ENCODE data around the gene TRAF3. TPM values are rescaled to one million over a fixed set of nuclear protein-coding genes. Genes with fewer than 3 reads are reported as not detected.

The TRAF3 gene
- total RNA-seq, 1 experiment from 2014 or later, result 11.2 TPM

DNA sequence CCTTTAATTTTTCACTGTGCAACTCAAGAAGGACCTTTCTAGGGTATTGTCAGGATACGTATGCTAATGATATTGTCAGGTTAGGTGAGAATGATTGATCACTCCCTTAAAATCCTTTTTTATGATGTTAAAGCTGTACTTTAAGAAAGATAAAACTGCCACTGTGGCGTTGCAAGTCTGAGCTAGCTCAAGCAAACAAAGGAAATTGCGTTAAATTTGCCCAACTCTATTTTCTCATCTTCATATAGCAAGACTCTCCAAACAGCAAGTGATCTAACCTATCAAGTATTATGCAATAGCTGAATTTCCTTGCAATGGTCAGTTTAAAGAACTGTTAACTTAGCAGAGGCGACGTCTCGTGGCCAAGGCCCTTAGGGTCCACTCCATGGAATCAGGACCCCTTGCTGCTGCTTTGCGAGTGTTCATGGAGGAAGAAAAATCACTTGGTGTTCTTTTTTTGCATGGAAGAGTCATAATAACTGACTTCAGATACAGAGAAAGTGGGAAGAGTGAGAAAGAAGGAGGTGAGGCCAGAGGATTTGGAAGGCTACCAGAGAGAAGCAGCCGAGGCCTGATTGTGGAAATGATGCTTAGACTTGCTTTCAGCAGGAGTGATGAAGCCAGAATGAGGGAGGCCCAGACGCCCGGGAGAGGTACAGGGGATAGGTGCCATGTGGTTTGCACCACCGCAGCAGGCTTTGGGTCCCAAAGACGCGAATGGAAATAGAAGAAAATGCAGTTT is 2.5 kb downstream of the TRAF3 start (continued):
- TF ChIP-seq, protein P1, sequence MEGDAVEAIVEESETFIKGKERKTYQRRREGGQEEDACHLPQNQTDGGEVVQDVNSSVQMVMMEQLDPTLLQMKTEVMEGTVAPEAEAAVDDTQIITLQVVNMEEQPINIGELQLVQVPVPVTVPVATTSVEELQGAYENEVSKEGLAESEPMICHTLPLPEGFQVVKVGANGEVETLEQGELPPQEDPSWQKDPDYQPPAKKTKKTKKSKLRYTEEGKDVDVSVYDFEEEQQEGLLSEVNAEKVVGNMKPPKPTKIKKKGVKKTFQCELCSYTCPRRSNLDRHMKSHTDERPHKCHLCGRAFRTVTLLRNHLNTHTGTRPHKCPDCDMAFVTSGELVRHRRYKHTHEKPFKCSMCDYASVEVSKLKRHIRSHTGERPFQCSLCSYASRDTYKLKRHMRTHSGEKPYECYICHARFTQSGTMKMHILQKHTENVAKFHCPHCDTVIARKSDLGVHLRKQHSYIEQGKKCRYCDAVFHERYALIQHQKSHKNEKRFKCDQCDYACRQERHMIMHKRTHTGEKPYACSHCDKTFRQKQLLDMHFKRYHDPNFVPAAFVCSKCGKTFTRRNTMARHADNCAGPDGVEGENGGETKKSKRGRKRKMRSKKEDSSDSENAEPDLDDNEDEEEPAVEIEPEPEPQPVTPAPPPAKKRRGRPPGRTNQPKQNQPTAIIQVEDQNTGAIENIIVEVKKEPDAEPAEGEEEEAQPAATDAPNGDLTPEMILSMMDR (IDR thresholded peaks at IDR 0.05), result no peak
- TF ChIP-seq, protein P2, sequence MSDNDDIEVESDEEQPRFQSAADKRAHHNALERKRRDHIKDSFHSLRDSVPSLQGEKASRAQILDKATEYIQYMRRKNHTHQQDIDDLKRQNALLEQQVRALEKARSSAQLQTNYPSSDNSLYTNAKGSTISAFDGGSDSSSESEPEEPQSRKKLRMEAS (CRISPR knock-in tag; IDR thresholded peaks at IDR 0.05), result no peak
- no peak for TF ChIP-seq NFATC4 (CRISPR knock-in tag; IDR thresholded peaks at IDR 0.05)
- no peak for TF ChIP-seq ZNF138 (CRISPR knock-in tag; conservative IDR thresholded peaks at IDR 0.05)
- TF ChIP-seq, protein P3, sequence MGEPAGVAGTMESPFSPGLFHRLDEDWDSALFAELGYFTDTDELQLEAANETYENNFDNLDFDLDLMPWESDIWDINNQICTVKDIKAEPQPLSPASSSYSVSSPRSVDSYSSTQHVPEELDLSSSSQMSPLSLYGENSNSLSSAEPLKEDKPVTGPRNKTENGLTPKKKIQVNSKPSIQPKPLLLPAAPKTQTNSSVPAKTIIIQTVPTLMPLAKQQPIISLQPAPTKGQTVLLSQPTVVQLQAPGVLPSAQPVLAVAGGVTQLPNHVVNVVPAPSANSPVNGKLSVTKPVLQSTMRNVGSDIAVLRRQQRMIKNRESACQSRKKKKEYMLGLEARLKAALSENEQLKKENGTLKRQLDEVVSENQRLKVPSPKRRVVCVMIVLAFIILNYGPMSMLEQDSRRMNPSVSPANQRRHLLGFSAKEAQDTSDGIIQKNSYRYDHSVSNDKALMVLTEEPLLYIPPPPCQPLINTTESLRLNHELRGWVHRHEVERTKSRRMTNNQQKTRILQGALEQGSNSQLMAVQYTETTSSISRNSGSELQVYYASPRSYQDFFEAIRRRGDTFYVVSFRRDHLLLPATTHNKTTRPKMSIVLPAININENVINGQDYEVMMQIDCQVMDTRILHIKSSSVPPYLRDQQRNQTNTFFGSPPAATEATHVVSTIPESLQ (CRISPR knock-in tag; IDR thresholded peaks at IDR 0.05), result no peak
- no peak for TF ChIP-seq ZNF232 (CRISPR knock-in tag; IDR thresholded peaks at IDR 0.05)

DNA sequence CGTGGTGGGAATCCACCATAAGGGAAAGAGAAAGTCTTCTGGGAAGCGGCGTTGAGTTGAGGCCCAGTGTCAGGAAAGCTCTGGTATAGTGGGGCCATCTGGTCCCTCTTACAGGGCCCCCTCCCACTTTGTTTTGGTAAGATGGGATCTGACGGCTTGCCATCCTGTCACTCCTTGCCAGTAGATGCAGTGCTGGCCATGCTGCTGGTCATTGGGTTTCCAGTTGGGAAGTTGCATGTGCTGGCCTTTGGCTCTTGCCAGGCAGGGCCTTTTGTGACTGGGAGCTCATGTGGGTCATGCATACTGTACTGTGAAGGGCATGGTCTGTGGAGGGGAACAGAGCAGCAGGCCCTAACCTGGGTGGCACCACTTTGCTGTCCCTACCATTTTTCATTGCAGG is 3.8 kb downstream of the TRAF3 start:
- ChIA-PET CTCF (no interaction called here), POLR2A (no interaction called here)
- DNase-seq (ENCODE audit: low spot score) (no peak), ATAC-seq (no peak)
- no peak overlapping the region for H3K27ac Mint-ChIP-seq
- H3K4me1 Mint-ChIP-seq, result peaks cover 43% of the 10 kb centered on the region
- H3K4me3 Mint-ChIP-seq, result no peak overlapping the region
- H3K36me3 Mint-ChIP-seq, result no peaks in the 10 kb centered on the region
- H3K27me3 Mint-ChIP-seq (ENCODE audit: low read depth), result peaks cover 17% of the 10 kb centered on the region
- H3K9me3 Mint-ChIP-seq, result no peaks in the 10 kb centered on the region
- TF ChIP-seq TP53 (CRISPR knock-in tag; IDR thresholded peaks at IDR 0.05) (no peak), ATF1 (CRISPR knock-in tag; IDR thresholded peaks at IDR 0.05) (no peak), ZNF396 (CRISPR knock-in tag; IDR thresholded peaks at IDR 0.05; ENCODE audit: borderline replicate concordance) (no peak), JUN (CRISPR knock-in tag; IDR thresholded peaks at IDR 0.05) (no peak), ZNF121 (CRISPR knock-in tag; IDR thresholded peaks at IDR 0.05) (no peak), GRHL2 (CRISPR knock-in tag; IDR thresholded peaks at IDR 0.05; ENCODE audit: insufficient replicate concordance, severe bottlenecking) (no peak), CREB1 (CRISPR knock-in tag; IDR thresholded peaks at IDR 0.05) (no peak), TEAD4 (CRISPR knock-in tag; IDR thresholded peaks at IDR 0.05) (no peak), ETV6 (CRISPR knock-in tag; IDR thresholded peaks at IDR 0.05) (no peak)
- TF ChIP-seq, protein P2 (CRISPR knock-in tag; IDR thresholded peaks at IDR 0.05), result no peak
- TF ChIP-seq, protein P4, sequence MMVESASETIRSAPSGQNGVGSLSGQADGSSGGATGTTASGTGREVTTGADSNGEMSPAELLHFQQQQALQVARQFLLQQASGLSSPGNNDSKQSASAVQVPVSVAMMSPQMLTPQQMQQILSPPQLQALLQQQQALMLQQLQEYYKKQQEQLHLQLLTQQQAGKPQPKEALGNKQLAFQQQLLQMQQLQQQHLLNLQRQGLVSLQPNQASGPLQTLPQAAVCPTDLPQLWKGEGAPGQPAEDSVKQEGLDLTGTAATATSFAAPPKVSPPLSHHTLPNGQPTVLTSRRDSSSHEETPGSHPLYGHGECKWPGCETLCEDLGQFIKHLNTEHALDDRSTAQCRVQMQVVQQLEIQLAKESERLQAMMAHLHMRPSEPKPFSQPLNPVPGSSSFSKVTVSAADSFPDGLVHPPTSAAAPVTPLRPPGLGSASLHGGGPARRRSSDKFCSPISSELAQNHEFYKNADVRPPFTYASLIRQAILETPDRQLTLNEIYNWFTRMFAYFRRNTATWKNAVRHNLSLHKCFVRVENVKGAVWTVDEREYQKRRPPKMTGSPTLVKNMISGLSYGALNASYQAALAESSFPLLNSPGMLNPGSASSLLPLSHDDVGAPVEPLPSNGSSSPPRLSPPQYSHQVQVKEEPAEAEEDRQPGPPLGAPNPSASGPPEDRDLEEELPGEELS (CRISPR knock-in tag; IDR thresholded peaks at IDR 0.05), result no peak
- TF ChIP-seq, protein P5, sequence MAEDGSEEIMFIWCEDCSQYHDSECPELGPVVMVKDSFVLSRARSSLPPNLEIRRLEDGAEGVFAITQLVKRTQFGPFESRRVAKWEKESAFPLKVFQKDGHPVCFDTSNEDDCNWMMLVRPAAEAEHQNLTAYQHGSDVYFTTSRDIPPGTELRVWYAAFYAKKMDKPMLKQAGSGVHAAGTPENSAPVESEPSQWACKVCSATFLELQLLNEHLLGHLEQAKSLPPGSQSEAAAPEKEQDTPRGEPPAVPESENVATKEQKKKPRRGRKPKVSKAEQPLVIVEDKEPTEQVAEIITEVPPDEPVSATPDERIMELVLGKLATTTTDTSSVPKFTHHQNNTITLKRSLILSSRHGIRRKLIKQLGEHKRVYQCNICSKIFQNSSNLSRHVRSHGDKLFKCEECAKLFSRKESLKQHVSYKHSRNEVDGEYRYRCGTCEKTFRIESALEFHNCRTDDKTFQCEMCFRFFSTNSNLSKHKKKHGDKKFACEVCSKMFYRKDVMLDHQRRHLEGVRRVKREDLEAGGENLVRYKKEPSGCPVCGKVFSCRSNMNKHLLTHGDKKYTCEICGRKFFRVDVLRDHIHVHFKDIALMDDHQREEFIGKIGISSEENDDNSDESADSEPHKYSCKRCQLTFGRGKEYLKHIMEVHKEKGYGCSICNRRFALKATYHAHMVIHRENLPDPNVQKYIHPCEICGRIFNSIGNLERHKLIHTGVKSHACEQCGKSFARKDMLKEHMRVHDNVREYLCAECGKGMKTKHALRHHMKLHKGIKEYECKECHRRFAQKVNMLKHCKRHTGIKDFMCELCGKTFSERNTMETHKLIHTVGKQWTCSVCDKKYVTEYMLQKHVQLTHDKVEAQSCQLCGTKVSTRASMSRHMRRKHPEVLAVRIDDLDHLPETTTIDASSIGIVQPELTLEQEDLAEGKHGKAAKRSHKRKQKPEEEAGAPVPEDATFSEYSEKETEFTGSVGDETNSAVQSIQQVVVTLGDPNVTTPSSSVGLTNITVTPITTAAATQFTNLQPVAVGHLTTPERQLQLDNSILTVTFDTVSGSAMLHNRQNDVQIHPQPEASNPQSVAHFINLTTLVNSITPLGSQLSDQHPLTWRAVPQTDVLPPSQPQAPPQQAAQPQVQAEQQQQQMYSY (CRISPR knock-in tag; IDR thresholded peaks at IDR 0.05), result no peak
- TF ChIP-seq, protein P6, sequence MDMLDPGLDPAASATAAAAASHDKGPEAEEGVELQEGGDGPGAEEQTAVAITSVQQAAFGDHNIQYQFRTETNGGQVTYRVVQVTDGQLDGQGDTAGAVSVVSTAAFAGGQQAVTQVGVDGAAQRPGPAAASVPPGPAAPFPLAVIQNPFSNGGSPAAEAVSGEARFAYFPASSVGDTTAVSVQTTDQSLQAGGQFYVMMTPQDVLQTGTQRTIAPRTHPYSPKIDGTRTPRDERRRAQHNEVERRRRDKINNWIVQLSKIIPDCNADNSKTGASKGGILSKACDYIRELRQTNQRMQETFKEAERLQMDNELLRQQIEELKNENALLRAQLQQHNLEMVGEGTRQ (CRISPR knock-in tag; IDR thresholded peaks at IDR 0.05), result no peak
- TF ChIP-seq, protein P7, sequence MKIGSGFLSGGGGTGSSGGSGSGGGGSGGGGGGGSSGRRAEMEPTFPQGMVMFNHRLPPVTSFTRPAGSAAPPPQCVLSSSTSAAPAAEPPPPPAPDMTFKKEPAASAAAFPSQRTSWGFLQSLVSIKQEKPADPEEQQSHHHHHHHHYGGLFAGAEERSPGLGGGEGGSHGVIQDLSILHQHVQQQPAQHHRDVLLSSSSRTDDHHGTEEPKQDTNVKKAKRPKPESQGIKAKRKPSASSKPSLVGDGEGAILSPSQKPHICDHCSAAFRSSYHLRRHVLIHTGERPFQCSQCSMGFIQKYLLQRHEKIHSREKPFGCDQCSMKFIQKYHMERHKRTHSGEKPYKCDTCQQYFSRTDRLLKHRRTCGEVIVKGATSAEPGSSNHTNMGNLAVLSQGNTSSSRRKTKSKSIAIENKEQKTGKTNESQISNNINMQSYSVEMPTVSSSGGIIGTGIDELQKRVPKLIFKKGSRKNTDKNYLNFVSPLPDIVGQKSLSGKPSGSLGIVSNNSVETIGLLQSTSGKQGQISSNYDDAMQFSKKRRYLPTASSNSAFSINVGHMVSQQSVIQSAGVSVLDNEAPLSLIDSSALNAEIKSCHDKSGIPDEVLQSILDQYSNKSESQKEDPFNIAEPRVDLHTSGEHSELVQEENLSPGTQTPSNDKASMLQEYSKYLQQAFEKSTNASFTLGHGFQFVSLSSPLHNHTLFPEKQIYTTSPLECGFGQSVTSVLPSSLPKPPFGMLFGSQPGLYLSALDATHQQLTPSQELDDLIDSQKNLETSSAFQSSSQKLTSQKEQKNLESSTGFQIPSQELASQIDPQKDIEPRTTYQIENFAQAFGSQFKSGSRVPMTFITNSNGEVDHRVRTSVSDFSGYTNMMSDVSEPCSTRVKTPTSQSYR (CRISPR knock-in tag; IDR thresholded peaks at IDR 0.05), result no peak
- TF ChIP-seq, protein P8, sequence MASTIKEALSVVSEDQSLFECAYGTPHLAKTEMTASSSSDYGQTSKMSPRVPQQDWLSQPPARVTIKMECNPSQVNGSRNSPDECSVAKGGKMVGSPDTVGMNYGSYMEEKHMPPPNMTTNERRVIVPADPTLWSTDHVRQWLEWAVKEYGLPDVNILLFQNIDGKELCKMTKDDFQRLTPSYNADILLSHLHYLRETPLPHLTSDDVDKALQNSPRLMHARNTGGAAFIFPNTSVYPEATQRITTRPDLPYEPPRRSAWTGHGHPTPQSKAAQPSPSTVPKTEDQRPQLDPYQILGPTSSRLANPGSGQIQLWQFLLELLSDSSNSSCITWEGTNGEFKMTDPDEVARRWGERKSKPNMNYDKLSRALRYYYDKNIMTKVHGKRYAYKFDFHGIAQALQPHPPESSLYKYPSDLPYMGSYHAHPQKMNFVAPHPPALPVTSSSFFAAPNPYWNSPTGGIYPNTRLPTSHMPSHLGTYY (CRISPR knock-in tag; IDR thresholded peaks at IDR 0.05), result no peak

Measured in WTC11 (cell line).